Ramos (cell line): Measurements from ENCODE around the gene DNAAF8.

Experiments used
- in situ Hi-C: fragments of 300-500 bp; cut with MboI; formaldehyde crosslinking; loops from one replicate; pipeline ENCODE4 v1.14.3; 2022; ENCODE audit warnings: low sequenced_read_pairs; ENCODE audit not compliant: unreplicated experiment

Gene DNAAF8

DNA sequence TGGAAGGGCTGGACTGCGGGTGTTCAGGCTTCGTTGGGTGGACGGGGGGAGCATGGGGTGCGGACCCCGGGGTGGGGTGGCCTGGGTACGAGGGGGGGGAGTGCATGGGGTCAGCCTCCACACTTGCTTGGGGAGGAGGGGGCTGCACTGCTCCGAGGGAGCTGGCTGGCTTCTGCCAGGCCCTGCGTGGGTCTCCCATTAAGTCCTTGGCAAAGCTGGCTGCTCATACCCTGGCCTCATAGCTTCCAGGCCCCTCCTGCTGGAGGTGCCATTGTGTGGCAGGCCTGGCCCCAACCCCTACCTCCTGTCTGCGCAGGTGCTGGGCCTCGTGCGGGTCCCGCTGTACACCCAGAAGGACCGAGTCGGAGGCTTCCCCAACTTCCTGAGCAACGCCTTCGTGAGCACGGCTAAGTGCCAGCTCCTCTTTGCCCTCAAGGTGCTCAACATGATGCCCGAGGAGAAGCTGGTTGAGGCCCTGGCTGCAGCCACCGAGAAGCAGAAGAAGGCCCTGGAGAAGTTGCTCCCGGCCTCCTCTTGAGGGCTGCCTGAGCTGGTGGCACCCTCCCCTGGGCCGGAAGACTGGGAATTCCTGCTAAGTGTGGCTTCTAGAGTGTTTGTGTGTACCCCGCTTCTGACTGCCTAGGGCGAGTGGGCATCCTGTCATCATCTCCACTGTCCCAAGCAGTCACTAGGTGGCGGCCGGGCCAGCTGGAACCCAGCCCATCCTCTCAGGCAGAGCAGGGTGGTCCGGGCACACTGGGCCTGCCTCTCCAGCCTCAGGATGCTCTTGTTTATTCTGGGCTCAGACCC lies 39.5 kb upstream of the DNAAF8 start:
- in situ Hi-C loops, result no loop called here

DNA sequence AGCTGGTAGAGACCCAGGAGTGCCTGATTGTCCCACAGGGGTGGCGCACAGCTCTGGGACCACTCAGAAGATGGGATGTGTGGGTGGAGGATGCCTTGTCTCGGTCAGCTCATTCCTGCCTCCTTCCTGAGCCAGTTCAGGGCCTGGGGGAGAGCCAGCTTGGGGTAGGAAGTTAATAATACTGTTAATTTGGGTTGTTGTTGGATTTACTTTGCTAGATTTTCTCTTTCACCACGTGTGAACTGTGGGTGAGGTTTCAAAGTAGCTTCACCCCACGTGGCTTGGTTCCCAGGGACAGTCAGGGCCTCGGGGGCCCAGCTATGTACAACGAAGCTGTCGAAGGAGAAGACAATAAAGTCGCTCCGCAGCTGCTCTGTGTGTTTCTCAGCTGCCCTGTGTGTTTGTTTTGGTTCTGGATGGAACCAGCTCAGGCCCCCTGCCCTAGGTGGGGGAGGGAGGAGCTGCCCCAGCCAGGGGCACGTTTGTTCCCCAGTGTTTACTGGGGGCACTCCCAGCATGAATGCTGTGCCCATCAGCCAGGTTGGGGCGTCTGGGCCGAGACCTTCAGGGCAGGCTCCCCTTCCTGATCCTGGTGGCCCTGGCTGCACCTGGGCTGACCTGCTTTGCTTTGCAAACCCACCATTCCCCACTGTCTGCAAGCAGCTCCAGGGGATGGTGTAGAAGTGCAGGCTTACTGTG lies 38.7 kb upstream of the DNAAF8 start:
- in situ Hi-C loops, result no loop called here

DNA sequence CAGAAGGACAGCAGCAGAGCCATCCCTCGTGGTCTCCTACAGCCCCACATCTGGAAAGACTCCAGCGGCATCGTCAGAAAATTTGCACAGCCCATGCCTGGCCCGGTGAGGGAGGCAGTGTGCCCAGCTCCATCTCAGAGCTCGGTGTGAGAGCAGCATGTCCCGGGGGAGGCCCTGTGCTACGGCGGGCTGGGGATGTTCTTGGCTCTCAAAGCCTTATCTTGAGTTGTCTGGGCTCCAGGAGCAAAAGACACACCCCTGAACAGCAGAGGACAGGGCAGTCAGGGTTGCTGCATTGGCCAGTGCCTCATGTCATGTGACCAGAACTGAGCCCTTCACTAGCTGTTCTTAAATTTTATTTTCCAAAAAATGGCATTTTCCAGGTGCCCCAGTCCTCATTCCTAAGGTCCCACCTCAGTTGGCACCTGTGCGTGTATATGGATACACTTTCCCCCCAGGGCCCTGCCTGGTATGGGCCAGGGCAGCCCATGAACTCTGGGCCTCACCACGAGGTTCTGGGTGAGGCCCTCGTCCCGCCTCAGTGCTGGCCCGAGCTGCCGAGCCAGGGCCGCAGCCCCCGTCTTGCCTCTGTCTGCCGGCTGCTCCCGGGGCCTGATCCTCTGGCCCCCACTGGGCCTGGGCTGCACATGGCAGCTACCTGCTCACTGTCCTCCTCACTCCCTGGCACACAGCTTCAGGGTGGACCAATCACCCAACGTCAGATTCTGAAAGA lies 38.0 kb upstream of the DNAAF8 start:
- in situ Hi-C loops, result no loop called here

DNA sequence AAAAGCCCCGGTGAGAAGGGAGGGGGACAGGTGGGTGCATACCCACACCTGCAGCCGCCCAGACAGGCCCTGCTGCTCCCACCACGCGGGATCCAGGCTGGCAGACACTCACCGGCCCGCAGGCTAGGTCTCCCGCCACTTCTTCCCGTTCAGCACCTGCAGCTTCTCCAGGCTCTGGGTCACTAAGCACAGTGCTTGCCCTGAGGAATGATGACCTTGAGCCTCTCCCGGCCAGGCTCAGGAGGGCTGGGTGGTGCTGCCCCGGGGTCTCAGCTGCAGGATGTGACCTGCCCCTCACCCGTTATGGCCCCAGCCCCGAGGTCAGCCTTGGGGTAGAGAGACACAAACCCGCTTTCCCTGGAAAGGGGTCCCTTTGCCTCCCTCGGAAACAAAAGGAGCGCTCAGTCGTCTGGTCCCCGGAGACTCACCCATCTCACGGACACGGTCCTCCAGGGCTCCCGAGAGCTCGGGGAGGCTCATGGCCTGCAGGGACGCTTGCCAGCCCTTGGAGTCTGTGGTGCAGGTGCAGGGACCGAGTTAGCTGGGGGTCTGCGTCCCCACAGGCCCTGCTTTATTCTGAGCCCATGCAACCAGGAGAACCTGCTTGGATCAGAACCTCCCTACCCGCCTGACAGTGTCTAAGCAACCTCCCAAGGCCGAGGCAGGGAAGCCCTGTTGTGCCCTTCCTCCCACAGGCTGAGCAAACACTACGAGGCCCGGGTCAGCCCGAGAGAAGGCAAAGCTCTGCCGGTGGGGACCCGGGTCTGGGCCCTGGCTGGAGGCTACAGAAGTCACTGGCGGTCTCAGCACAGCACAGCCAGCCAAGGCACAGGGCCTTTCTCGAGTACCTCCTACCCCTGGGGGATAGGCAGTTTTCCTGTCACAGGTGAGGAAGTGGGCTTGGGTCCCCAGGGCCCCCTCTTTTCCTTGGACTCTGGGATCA lies 37.2 kb upstream of the DNAAF8 start:
- in situ Hi-C loops, result no loop called here

DNA sequence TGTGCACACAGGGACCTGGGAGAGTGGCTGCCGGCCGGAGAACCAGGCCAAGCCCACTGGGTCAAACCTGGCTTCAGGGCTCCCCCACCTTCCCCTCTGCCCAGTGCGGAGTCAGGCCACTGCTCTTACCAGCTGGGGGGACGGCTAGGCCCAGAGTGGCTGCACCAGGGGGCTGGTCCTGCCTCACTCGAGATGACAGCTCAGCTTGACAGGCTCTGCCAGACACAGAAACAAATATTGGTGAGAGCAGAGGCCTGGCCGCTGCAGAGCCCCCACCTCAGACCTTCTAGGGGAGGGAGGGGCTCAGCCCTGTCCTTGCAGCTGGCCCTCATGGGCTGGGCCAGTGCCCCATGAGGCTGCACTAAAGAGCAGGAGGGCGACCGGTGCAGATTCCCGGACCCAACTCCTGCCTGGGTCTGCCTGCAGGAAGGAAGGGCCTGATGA lies 36.5 kb upstream of the DNAAF8 start:
- in situ Hi-C loops, result no loop called here

GRCh38 chr16:4698321-4699045 lies 35.9 kb upstream of the DNAAF8 start:
- in situ Hi-C loops, result no loop called here

DNA sequence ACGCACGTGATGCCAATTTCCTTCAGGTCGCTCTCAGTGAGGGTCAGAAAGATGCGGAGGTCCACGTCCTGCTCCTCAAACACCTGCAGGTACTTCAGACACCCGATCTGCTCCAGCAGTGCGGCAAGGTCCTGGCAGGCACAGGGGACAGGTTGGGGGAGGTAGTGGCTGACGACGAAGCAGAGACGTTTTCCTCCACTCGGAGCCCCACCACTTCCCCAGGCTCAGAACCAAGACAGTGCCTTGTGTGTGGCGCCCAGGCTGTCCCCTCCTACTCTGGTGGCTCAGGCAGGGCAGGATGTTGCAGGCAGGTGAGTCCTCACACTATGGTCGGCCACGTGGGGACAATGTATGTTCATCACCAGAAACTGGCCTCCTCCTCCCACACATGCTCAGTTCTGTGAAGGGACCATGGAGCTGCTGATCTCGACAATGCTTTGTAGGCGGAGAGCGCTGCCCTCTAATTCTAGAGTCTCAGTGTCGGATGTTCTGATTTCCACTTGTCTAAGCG lies 35.2 kb upstream of the DNAAF8 start:
- in situ Hi-C loops, result no loop called here

GRCh38 chr16:4700380-4700996 lies 33.8 kb upstream of the DNAAF8 start:
- in situ Hi-C loops, result no loop called here

DNA sequence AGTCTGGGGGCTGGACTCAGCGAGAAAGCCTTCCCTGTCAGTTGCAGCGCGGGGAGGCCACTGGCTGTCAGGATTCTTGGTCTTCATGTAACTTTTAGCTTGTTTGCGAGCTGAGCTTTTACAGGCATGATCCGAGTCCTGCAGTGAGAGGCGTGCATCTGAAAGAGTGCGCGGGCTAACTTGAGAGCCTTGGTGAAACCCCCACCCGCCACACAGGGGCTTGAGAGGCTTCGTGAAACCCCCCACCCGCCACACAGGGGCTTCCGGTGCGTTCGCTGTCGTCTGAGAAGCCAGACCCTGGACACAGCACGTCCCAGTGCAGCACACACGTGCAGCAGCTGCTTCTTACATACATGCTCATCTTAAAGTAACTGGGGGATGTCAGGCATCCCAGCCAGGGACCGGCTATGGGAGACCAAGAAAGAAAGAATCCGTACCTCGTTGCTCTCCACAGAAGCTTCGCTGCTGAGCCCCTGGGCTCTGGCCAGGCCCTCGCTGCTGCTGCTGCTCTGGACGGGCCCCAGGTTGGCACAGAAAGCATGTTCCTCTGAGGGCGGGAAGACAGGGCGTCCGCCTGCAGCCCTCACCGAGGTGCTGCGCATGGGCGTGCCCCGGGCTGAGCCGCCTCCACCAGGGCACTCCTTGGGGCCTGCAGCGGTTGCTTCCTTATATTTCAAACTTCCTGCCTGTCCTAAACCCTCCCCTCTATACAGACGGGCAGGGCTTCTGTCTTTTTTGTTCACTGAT lies 33.2 kb upstream of the DNAAF8 start:
- in situ Hi-C loops, result no loop called here

DNA sequence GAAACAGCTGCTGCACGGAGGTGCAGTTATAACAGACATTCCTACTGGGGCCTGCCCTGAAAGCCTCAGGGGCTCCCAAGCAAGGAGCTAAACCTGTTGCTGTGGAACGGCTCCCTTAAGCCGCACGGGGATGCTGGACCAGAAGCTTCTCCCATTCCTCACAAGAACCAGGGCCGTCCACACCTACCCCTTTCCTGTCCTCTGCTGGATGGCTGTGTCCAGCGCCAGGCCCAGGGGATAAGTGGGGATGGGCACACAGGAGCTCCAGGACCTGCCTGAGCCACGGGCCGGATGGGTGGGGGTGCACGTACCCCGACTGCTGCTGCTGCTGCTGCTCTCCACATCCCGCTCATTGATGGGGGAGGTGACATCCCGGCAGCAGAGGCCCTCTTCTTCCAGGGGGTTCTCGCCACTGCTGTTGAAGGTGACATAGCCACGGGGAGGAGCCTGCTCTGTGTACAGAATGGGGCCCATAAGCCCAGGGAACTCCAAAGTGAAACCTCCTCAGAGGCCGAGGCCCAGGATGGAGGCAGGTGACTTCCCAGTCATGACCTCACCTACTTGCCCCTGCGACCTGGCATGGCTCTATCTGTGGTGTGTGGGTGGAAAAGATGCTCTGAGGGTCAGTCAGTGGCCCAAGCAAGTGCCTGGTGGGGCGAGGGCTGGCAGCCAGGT lies 32.4 kb upstream of the DNAAF8 start:
- in situ Hi-C loops, result no loop called here

GRCh38 chr16:4702466-4702808 lies 31.9 kb upstream of the DNAAF8 start:
- in situ Hi-C loops, result no loop called here

- in situ Hi-C loops, result no loop called here
These were observed 30.4 kb upstream of the DNAAF8 start for GRCh38 chr16:4703906-4704305.

DNA sequence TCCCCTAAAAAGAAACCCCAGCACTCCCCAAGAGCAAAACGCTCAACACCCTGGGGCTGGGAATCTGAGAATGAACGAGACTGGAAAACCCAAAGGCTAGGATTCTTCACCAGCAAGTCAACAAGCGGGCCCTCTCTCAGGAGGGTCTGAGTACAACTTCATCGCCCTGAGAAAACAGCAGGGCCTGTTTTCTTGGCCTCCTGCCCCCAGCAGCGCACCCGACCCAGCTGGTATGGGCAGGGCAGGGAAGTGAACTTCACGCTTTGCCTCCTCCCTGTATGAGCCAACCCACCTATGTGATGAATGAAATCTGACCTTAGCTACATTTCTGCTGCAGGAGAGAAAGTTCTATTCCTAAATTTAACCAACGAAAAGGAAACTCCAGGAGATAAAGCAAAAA lies 29.8 kb upstream of the DNAAF8 start:
- in situ Hi-C loops, result no loop called here

GRCh38 chr16:4704913-4705312 lies 29.4 kb upstream of the DNAAF8 start:
- in situ Hi-C loops, result no loop called here

- in situ Hi-C loops, result no loop called here
These were observed 27.5 kb upstream of the DNAAF8 start for GRCh38 chr16:4706871-4707270.

DNA sequence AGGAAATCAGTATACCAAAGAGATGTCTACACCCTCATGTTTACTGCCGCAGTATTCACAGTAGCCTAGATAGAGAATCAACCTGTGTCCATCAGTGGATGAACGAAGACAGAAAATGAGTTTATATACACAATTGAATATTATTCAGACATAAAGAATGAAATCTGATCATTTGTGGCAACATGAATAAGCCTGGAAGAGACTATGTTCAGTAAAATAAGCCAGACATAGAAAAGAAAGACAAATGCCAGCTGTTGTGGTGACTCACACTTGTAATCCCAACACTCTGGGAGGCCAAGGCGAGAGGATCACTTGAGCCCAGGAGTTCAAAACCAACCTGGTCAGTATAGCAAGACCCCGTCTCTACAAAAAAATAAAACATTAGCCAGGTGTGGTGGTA lies 24.9 kb upstream of the DNAAF8 start:
- in situ Hi-C loops, result no loop called here

DNA sequence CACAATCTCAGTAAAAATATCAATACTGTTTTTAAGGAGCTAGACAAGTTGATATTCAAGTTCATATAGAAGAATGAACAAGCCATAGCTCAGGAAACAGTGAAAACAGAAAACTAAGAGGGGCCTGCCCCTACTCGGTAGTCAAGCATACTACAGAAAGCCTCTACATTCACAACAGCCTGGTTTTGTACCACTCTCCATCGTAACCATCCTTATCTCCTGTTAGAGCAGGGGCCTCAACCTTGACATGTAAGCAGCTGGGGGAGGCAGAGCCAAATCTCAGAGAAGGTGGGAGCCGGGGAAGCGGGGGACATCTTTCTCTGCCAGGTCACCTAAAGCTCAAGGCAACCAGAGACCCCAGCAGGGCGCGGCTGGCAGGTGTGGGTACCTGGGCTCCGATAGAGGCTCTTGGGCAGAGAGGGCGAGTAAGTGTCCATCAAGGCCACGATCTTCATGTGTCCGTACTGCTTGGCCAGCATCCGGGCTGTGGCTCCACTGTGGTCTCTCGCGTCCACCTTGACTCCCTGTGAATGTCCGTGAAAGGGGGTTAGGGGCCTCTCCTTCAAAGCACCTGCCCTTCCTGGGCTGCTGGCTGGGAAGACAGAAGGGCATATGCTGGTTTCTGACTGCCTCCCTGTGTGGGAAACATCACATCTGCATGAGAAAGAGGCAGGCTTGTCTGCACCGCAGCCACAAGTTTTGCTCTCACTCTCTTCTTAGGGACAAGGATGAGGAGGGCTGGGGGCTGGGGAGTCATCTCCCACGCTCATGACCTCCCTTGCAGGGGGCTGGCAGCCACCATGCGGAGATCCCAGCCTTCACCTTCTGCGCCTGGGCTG lies 20.5 kb upstream of the DNAAF8 start:
- in situ Hi-C loops, result loop anchor here (10.0 kb wide), 1 partner anchor 231 kb away; no protein-coding TSS in a partner anchor
